ENCODE results near the gene RPH3AL. TPM values are rescaled to one million over a fixed set of nuclear protein-coding genes. Genes with fewer than 3 reads are reported as not detected.

Gene RPH3AL
- total and polyA plus RNA-seq, 10 of the 15 experiments (the other 5 are each of a cell fraction or from before 2014, with no cell fraction given), result 0.04 to 1.2 (median 0.47) TPM; not detected in 2

DNA sequence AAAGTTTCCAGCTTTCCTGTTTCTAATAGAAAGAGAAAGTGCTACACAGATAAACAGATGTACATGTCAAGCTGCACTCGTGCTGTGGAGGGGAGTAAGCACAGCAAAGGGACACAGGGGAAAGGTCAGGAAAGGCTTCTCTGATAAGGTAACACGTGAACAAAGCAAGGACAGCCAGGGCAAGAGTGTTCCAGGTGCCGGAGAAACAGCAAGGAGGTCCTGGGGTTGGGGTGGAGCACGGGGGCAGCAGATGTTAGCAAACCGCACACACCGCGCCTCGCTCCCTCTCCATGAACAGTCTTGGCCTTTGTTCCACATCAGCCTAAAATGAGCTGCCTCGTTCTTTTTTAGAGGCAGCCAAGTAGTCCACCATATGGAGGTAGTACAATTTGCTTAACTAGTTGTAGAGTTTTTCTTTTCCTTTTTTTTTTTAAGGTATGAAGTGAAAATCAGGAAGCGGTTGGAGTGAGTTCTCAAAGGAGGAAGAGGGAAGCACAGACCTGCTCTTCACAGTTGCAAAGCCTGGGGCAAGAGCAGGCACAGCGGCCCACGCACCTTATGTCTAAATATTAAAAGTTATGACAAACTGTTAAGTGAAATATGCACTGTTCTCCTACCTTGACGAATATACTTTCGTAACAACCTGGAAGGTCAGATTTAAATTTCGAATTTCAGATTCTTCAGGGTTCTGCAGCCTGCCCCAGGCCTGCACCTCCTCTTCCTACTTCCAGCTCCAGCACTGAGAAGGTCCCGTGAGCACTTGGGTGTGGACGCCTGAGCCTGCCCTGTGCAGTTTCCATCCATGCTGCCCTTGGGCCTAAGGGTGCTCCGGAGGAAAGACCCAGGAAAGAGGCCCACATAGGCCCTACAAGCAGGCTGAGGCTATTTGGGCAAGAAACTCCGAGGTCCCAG lies 41.5 kb upstream of the RPH3AL start (continued):
- TF ChIP-seq NKRF (conservative IDR thresholded peaks at IDR 0.05), result no peak
- TF ChIP-seq, protein P1, sequence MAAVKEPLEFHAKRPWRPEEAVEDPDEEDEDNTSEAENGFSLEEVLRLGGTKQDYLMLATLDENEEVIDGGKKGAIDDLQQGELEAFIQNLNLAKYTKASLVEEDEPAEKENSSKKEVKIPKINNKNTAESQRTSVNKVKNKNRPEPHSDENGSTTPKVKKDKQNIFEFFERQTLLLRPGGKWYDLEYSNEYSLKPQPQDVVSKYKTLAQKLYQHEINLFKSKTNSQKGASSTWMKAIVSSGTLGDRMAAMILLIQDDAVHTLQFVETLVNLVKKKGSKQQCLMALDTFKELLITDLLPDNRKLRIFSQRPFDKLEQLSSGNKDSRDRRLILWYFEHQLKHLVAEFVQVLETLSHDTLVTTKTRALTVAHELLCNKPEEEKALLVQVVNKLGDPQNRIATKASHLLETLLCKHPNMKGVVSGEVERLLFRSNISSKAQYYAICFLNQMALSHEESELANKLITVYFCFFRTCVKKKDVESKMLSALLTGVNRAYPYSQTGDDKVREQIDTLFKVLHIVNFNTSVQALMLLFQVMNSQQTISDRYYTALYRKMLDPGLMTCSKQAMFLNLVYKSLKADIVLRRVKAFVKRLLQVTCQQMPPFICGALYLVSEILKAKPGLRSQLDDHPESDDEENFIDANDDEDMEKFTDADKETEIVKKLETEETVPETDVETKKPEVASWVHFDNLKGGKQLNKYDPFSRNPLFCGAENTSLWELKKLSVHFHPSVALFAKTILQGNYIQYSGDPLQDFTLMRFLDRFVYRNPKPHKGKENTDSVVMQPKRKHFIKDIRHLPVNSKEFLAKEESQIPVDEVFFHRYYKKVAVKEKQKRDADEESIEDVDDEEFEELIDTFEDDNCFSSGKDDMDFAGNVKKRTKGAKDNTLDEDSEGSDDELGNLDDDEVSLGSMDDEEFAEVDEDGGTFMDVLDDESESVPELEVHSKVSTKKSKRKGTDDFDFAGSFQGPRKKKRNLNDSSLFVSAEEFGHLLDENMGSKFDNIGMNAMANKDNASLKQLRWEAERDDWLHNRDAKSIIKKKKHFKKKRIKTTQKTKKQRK (IDR thresholded peaks at IDR 0.05; ENCODE audit: low read depth, low read length), result no peak

DNA sequence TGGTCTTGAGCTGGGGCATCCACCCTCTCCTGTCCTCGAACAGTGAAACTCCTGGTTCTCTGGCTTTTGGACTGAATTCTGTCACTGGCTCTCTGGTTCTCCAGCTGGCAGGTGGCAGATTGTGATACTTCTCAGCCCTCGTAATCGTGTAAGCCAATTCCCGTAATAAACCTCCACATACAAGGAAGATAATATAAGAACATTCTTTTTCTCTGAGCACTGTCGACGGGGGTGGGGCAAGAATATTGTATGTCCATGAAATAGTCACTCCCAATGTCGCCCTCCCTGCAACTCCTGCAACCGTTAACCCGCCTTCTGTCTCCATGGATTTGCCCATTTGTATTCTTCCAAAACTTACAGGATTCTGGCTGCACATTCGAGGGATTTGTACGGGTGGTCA lies 39.2 kb upstream of the RPH3AL start:
- RAD21 ChIA-PET (ENCODE audit: unreplicated experiment), result no interaction called here
- ATAC-seq, result no peak
- no peak for TF ChIP-seq STAT3 (IDR thresholded peaks at IDR 0.05; ENCODE audit: low read depth, low read length)
- no peak for TF ChIP-seq ZNF622 (IDR thresholded peaks at IDR 0.05)
- TF ChIP-seq, protein P1 (IDR thresholded peaks at IDR 0.05; ENCODE audit: low read depth, low read length), result no peak
- no peak for TF ChIP-seq IRF4 (IDR thresholded peaks at IDR 0.05; ENCODE audit: low read depth, low read length)
- TF ChIP-seq EGR1 (IDR thresholded peaks at IDR 0.05; ENCODE audit: borderline replicate concordance in 1 of 2, low read depth in 2 of 2, low read length in 2 of 2), result no peak
- TF ChIP-seq, protein P2, sequence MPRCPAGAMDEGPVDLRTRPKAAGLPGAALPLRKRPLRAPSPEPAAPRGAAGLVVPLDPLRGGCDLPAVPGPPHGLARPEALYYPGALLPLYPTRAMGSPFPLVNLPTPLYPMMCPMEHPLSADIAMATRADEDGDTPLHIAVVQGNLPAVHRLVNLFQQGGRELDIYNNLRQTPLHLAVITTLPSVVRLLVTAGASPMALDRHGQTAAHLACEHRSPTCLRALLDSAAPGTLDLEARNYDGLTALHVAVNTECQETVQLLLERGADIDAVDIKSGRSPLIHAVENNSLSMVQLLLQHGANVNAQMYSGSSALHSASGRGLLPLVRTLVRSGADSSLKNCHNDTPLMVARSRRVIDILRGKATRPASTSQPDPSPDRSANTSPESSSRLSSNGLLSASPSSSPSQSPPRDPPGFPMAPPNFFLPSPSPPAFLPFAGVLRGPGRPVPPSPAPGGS (IDR thresholded peaks at IDR 0.05; ENCODE audit: borderline replicate concordance, insufficient read depth, low read depth, low read length, poor library complexity, severe bottlenecking), result no peak
- no peak for TF ChIP-seq FOXK2 (IDR thresholded peaks at IDR 0.05)
- TF ChIP-seq ZNF207 (IDR thresholded peaks at IDR 0.05; ENCODE audit: borderline replicate concordance), result no peak

More for the DNA sequence above, 39.2 kb upstream of the RPH3AL start:
- Histone ChIP-seq H3K79me2 (ENCODE audit: control insufficient read depth, insufficient read depth, low read length) (no peaks in the 10 kb centered on the region), H3K4me1 (ENCODE audit: control insufficient read depth, insufficient read depth, low read length) (no peaks in the 10 kb centered on the region), H4K20me1 (ENCODE audit: control insufficient read depth, insufficient read depth) (no peaks in the 10 kb centered on the region), H3K4me3 (no peak overlapping the region), H3K9ac (ENCODE audit: control insufficient read depth, insufficient read depth, low read length) (no peak overlapping the region), H3K4me2 (ENCODE audit: control insufficient read depth, insufficient read depth) (no peak overlapping the region), H3K27me3 (replicated peaks in 1 of 2; ENCODE audit: control insufficient read depth in 2 of 2, insufficient read depth in 2 of 2, low read length in 1 of 2) (no peaks in the 10 kb centered on the region), H3K27ac (ENCODE audit: control insufficient read depth, insufficient read depth) (no peak overlapping the region), H2AFZ (ENCODE audit: control insufficient read depth, low read depth, low read length) (no peak overlapping the region), H3K9me3 (replicated peaks; ENCODE audit: control insufficient read depth, insufficient read depth, low read length) (no peaks in the 10 kb centered on the region), H3K36me3 (ENCODE audit: control insufficient read depth in 2 of 2, insufficient read depth in 2 of 2, low read length in 1 of 2) (no peaks in the 10 kb centered on the region)
- DNase-seq (ENCODE audit: low read depth, low spot score), result no peak
- CTCF ChIA-PET, result no interaction called here
- no peak for FAIRE-seq
- intact Hi-C loops (cut with micrococcal nuclease; ENCODE audit: unreplicated experiment), result no loop called here
- in situ Hi-C loops (cut with MboI), result loop anchor here (5.0 kb wide), 1 partner anchor 250 kb away; a partner anchor contains a TSS
- WGBS (ENCODE audit: insufficient coverage, insufficient replicate concordance, low lambda C conversion rate, missing lambda C conversion rate), result 68% methylated on average over 11 of the region's 11 CpGs
- BruUV-seq (replicated peaks), result no TSS peak
- POLR2A ChIA-PET, result no interaction called here
- SMC1A ChIA-PET (ENCODE audit: uncharacterized antibody, unreplicated experiment), result no interaction called here
